Karpas-422 (cell line): Measurements from ENCODE around the gene SMIM36. TPM values are rescaled to one million over a fixed set of nuclear protein-coding genes. Genes with fewer than 3 reads are reported as not detected.

ENCODE experiments used
- DNase-seq: peaks from one replicate; pipeline ENCODE4 v3.0.0-alpha.2; 2015
- H2AFZ ChIP-seq: fragments of 200-600 bp; sonication (generic); 2 replicates; pipeline ENCODE4 v1.6.1; 2014; ENCODE audit warnings: antibody characterized with exemption, low read length, mixed read lengths
- H3K27ac ChIP-seq: fragments of 200-600 bp; sonication (generic); 2 replicates; pipeline ENCODE4 v1.5.1; 2014; ENCODE audit warnings: mild to moderate bottlenecking, low read length, moderate library complexity
- H3K27me3 ChIP-seq: fragments of 200-600 bp; sonication (generic); 2 replicates; pipeline ENCODE4 v1.6.1; 2014; ENCODE audit warnings: low read length, mixed read lengths
- H3K36me3 ChIP-seq: fragments of 200-600 bp; sonication (generic); 2 replicates; pipeline ENCODE4 v1.6.1; 2014; ENCODE audit warnings: low read length, mixed read lengths; ENCODE audit not compliant: insufficient read depth
- H3K4me1 ChIP-seq: fragments of 200-600 bp; sonication (generic); 2 replicates; pipeline ENCODE4 v1.6.1; 2014; ENCODE audit warnings: mild to moderate bottlenecking, low read length, mixed read lengths
- H3K4me2 ChIP-seq: fragments of 200-600 bp; sonication (generic); 2 replicates; pipeline ENCODE4 v1.6.1; 2014; ENCODE audit warnings: low read length, low read depth, mild to moderate bottlenecking; ENCODE audit not compliant: poor library complexity, severe bottlenecking
- H3K4me3 ChIP-seq: fragments of 200-600 bp; sonication (generic); 2 replicates; pipeline ENCODE4 v1.5.1; 2014; ENCODE audit warnings: mild to moderate bottlenecking, antibody characterized with exemption, low read length, mixed read lengths
- H3K79me2 ChIP-seq: fragments of 200-600 bp; sonication (generic); 2 replicates; pipeline ENCODE4 v1.6.1; 2014; ENCODE audit warnings: mild to moderate bottlenecking, low read length, mixed read lengths
- H3K9ac ChIP-seq: fragments of 200-600 bp; sonication (generic); 2 replicates; pipeline ENCODE4 v1.6.0; 2014; ENCODE audit warnings: low read length
- H3K9me2 ChIP-seq: fragments of 200-600 bp; sonication (generic), shearing (Covaris generic); replicated peaks from 2 replicates; pipeline ENCODE4 v1.6.0; 2014; ENCODE audit warnings: mild to moderate bottlenecking, low read length, moderate library complexity; ENCODE audit not compliant: insufficient read depth
- H3K9me3 ChIP-seq: fragments of 300-700, 200-600 bp; sonication (generic); 2 replicates; pipeline ENCODE4 v1.6.1; 2014; ENCODE audit warnings: low read length, mixed read lengths
- H4K20me1 ChIP-seq: fragments of 200-600 bp; sonication (generic); 2 replicates; pipeline ENCODE4 v1.6.1; 2014; ENCODE audit warnings: mild to moderate bottlenecking, antibody characterized with exemption, low read length, low read depth; ENCODE audit not compliant: insufficient read depth
- total RNA-seq: library from RNA; depleted of rRNA; stranded (reverse); fragments of >200 nt; shearing (Covaris generic); gene quantifications from 2 replicates; pipeline ENCODE4 v1.2.3, GENCODE V29; 2014; ENCODE audit warnings: low replicate concordance

The SMIM36 gene
- total RNA-seq, 1 experiment from 2014 or later: not detected

DNA sequence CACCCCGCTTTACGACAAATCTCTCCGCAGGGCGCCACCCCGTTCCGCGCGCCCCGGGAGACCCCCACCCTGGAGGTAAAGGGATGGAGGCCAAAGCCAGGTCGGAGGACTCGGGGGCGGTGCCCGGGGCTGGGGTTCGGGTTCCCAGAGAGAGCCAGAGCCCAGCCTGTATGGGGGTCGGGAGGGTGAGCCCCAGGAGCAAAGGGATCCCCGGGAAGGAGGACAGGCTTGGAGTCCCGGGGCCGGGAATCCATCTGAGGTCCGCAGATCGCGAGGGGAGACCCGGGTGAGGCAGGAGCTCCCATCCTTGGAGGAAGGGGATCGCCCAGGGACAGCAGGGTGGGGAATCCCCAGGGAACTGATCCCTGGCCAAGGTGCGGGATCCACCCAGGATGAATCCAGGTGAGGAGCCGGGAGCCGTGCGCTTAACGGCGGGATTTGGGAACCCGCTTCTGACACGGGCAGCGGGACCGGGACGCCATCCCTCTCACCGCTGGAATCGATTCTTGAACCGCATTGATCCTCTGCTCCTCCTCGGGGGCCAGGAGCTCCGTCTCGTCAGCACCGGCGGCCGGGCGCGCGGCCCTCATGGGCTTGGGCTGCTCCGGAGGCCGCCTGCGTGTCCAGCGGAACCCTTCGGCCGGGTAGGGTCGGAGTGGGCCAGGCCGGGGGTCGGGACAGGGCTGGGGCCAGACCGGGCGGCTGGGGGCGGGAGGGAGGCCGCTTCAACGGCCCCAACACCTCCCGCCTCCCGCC, 89.9 kb downstream of the SMIM36 start, which contains the start of gene MMD:
TSS of gene MMD (minus strand) at position 657 of the 756 bp plus-strand sequence. CDS start at position 517, 140 bp downstream.
- Histone ChIP-seq H3K9ac (peak within 1 kb of the TSS; percentile 98), H3K9me3 (no peaks in the 10 kb centered on the region), H3K36me3 (peaks cover 18% of the 10 kb centered on the region), H3K4me2 (peak within 1 kb of the TSS; percentile 96), H3K79me2 (peaks cover 53% of the 10 kb centered on the region), H3K27ac (peak within 1 kb of the TSS; percentile 95), H3K27me3 (no peaks in the 10 kb centered on the region), H3K9me2 (no peaks in the 10 kb centered on the region), H3K4me3 (peak within 1 kb of the TSS; percentile 95), H3K4me1 (peaks cover 80% of the 10 kb centered on the region), H2AFZ (no peak within 1 kb of the TSS), H4K20me1 (no peaks in the 10 kb centered on the region)
- DNase-seq: peak; percentile 70

DNA sequence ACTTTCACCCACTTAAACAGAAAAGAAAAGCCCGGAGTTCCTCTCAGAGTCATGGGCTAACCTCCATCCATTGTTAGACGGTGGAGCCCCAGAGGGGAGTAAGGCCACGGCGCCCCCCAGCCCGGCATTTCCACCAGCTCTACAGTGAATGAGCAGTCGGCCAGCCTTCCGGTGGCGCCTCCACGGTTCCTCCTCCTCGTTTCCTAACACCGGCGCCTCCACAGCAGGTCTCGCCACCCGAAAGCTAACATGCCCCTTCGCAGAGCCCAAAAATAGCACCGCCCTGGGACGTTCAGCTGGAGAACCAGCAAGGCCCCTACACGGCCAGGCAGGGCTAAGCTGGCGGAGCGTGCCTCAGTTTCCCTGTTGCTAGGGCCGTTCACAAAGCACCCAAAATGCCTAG, 90.5 kb downstream of the SMIM36 start:
- peaks cover 59% of the 10 kb centered on the region for H3K79me2 ChIP-seq

DNA sequence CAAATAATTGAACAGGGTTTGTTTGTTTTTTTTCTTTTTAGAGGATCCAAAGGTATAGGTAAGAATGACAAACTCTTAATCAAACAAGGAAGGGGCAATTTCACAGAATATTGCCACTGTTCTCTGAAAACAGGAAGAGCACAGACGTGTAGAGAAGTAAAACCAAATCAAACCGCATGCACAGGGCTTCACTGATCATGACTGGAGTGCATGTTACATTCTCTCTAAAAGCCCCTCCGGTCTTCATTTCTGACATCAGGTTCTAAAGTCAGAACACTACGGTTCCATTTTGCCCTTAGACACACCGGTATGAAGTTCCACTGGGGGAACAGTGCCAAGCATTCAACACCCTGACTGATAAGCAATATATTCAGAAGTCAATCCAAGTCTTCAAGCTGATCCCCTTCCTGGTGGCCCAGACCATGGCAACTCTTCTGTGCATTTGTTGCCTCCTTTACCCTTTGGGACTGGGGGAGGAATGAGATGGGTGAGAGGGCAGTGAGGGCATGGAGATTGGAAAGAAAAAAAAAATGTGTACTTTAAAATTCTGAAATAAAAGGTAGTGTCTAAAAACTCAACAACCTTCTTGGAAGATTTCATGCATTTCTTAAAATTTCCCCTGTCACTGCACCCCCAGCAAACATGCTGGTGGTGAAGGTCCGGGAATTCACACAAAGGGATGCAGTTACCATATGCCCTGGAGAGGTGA, 91.0 kb downstream of the SMIM36 start:
- Histone ChIP-seq H3K27ac (peak overlapping the region; percentile 95), H4K20me1 (peaks cover 3% of the 10 kb centered on the region; the same call in 1 of the 2 replicates), H3K9ac (peak overlapping the region; percentile 98), H3K79me2 (peaks cover 65% of the 10 kb centered on the region), H3K4me3 (peak overlapping the region; percentile 95), H3K4me1 (peaks cover 82% of the 10 kb centered on the region), H3K4me2 (peak overlapping the region; percentile 96), H3K27me3 (no peaks in the 10 kb centered on the region), H3K9me2 (no peaks in the 10 kb centered on the region), H3K9me3 (no peaks in the 10 kb centered on the region), H2AFZ (no peak overlapping the region), H3K36me3 (peaks cover 23% of the 10 kb centered on the region)
- peak; percentile 86 for DNase-seq

More for the DNA sequence above, 90.5 kb downstream of the SMIM36 start:
- Histone ChIP-seq H3K9me2 (no peaks in the 10 kb centered on the region), H3K27me3 (no peaks in the 10 kb centered on the region), H2AFZ (no peak overlapping the region), H3K4me1 (peaks cover 82% of the 10 kb centered on the region), H3K4me2 (peak overlapping the region; percentile 96), H3K27ac (peak overlapping the region; percentile 95), H4K20me1 (no peaks in the 10 kb centered on the region), H3K9ac (peak overlapping the region; percentile 98), H3K36me3 (peaks cover 18% of the 10 kb centered on the region), H3K9me3 (no peaks in the 10 kb centered on the region), H3K4me3 (peak overlapping the region; percentile 95)
- peak; percentile 74 for DNase-seq

DNA sequence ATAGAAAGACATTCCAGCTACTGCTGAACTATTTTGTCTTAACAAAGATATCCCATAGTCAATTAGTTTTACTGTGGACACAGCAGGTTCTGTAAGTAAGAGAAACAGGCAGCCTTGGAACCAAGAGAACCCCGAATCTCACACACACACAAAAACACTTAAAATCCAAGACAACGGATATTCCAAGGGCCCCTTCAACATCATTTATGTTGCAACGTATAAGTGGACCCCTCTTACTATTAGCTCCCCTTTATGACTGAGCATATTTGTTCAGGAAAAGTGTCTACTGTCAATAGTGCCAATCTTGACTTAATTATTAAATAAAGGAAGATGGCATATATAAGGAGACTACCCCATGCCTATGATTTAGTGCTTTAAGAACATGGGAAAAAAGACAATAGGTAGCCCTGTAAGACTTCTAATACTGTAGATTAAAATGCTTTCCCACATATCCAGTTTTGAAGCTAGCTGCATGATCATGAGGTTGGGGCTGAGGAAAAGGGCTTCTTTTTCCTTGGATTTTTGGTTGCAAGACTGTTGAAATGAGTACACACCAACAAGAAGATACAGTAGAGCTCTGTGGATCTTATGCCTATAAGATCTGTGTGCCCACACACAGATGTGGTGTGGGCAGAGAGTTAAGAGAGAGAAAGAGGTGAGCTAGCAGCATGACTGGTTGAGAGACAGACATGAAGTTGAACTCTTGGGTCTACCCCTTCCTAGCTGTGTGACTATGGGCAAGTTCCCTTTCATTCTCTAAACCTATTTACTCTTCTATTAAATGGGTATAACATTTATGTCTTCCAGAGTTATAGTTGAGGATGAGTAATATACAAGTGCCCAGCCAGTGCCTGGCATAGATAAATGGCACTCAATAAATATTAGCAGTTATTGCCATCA, 92.6 kb downstream of the SMIM36 start:
- Histone ChIP-seq H3K79me2 (peaks cover 80% of the 10 kb centered on the region), H3K36me3 (peaks cover 39% of the 10 kb centered on the region), H3K9ac (no peak overlapping the region), H3K4me2 (peak overlapping the region; percentile 96), H3K9me2 (no peaks in the 10 kb centered on the region), H2AFZ (no peak overlapping the region), H3K27ac (peak overlapping the region; percentile 95), H4K20me1 (peaks cover 14% of the 10 kb centered on the region; the same call in 1 of the 2 replicates), H3K9me3 (no peaks in the 10 kb centered on the region), H3K27me3 (no peaks in the 10 kb centered on the region), H3K4me1 (peaks cover 71% of the 10 kb centered on the region), H3K4me3 (no peak overlapping the region; the same call in 1 of the 2 replicates)
- DNase-seq: no peak

DNA sequence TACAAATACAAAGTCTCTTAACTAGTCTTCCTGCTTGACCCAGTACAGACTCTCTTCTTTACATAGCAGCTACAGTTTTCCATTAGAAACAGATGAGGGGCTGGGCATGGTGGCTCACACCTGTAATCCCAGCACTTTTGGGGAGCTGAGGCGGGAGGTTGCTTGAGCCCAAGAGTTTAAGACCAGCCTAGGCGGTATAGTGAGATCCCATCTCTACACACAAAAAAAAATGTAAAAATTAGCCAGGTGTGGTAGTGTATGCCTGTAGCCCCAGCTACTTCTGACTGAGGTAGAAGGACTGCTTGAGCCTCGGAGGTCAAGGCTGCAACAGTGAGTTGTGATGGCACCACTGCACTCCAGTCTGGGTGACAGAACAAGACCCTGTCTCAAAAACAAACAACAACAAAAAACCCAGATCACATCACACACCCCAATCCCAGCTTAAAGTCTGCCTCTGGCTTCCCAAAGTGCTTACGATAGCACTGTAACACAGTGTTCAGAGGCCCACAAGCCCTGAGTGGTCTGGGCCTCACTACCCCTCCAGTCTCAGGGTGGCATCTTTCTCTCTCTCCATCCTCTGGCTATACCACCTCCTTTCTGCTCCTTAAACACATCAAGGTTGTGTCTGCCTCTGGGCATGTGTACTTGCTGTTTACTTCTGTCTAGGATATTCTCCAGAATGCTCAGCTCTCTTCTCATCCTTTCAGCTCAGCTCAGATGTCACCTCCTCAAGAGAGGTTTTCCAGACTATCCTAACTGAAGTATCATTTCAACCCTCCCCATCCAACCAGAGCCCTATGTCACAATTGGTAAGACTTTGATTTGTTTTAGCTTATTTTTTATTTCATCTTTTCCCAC, 93.6 kb downstream of the SMIM36 start:
- Histone ChIP-seq H3K9me3 (no peaks in the 10 kb centered on the region), H3K36me3 (peaks cover 48% of the 10 kb centered on the region), H3K79me2 (peaks cover 86% of the 10 kb centered on the region), H3K4me2 (peak overlapping the region; percentile 96), H4K20me1 (peaks cover 14% of the 10 kb centered on the region; the same call in 1 of the 2 replicates), H3K27ac (peak overlapping the region; percentile 95), H3K27me3 (no peaks in the 10 kb centered on the region), H3K9ac (no peak overlapping the region), H3K9me2 (no peaks in the 10 kb centered on the region), H3K4me1 (peaks cover 62% of the 10 kb centered on the region), H3K4me3 (no peak overlapping the region), H2AFZ (no peak overlapping the region)
- no peak for DNase-seq

DNA sequence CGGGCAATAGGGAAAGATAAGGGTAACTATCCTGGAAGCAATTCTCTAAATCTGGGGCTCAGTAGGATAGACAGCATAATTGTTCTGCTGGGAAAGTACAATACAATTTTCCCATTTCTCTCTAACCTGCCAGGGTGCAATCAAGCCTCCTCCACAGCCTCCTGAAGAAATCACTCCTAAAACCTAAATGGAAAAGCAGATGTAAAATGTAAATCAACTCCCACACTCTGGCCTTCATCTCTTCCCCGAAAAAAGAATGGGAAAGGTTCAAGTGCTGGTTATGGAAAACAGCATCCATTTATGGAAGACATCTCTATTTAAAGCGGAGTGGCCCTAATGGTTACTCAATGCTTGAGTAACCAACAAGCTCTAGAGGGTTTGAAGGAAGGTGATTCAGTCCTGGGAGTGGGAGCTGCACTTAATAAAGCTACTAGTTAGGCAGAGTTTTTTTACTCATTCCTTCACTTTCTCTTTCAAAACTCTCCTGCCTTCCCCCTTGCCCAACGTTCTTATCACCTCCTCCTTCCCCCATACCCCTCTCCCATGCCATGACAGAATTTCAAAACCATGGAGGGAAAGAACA, 94.7 kb downstream of the SMIM36 start:
- Histone ChIP-seq H3K4me3 (no peak overlapping the region), H3K4me2 (no peak overlapping the region)

DNA sequence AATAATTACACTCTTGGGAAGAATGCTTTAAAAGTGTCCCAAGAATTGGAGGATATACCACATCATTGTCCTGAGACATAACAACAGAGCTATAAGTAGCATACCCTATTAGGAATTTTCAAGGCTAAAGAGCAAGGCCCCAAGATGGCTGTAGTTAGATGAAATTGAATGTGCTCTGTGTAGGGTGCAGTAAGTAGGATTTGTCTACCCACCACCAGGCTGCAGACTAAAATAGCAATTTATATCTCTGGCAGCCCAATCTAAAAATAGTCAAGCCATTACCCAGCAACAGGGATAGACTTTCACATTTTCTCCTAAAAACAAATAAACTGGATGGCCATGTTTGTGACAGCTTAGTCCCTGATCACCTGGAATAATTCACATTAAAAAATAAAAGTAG, 95.3 kb downstream of the SMIM36 start:
- Histone ChIP-seq H3K27me3 (no peaks in the 10 kb centered on the region), H3K4me1 (peaks cover 56% of the 10 kb centered on the region), H3K36me3 (peaks cover 64% of the 10 kb centered on the region), H4K20me1 (peaks cover 14% of the 10 kb centered on the region; the same call in 1 of the 2 replicates), H3K9me3 (no peaks in the 10 kb centered on the region), H3K27ac (peak overlapping the region; percentile 1; the same call in 1 of the 2 replicates), H3K79me2 (peaks cover 87% of the 10 kb centered on the region), H3K9me2 (no peaks in the 10 kb centered on the region), H3K9ac (no peak overlapping the region), H3K4me3 (no peak overlapping the region), H3K4me2 (no peak overlapping the region), H2AFZ (no peak overlapping the region)
- no peak for DNase-seq

More for the DNA sequence above, 94.7 kb downstream of the SMIM36 start:
- Histone ChIP-seq H3K36me3 (peaks cover 58% of the 10 kb centered on the region), H3K9ac (no peak overlapping the region), H3K27ac (0 out of 2 replicates have a peak overlapping the region, but pooled peaks have one; percentile 1), H3K27me3 (no peaks in the 10 kb centered on the region), H4K20me1 (peaks cover 14% of the 10 kb centered on the region; the same call in 1 of the 2 replicates), H3K79me2 (peaks cover 90% of the 10 kb centered on the region), H2AFZ (no peak overlapping the region), H3K9me2 (no peaks in the 10 kb centered on the region), H3K4me1 (peaks cover 56% of the 10 kb centered on the region), H3K9me3 (no peaks in the 10 kb centered on the region)
- no peak for DNase-seq
